ENCODE results near the gene ZNF106.

The ZNF106 gene

DNA sequence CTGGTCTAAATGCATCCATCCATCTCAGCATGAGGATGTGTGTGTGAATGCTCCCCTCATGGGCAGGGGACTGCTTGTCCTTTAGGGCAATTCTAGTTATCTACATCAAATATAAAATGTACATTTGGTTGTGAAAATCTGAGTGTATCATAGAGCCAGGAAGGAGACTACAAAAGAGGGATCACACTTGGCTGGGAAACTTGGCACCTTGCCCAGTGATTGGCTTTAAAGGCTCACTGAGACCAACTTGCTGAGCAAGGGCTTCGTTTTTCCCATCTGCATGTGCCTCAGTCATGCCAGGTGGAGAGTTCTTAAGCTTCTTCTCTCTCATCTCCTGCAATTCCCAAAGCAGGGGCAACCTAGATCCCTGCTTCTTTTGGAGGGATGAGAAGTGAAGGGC lies 126.4 kb downstream of the ZNF106 start:
- Histone ChIP-seq H3K79me2 (ENCODE audit: insufficient read depth, low read length) (no peaks in the 10 kb centered on the region), H3K4me3 (ENCODE audit: insufficient read depth, low read length, poor library complexity, severe bottlenecking) (no peak overlapping the region), H4K20me1 (ENCODE audit: low read depth, low read length) (no peaks in the 10 kb centered on the region), H3F3A (ENCODE audit: insufficient read depth) (no peaks in the 10 kb centered on the region), H3K27me3 (ENCODE audit: low read length) (no peaks in the 10 kb centered on the region), H3K9ac (ENCODE audit: low read length) (no peak overlapping the region), H3K9me2 (replicated peaks; ENCODE audit: insufficient read depth, low read length) (no peaks in the 10 kb centered on the region), H3K4me2 (ENCODE audit: low read depth, low read length, poor library complexity, severe bottlenecking) (no peak overlapping the region), H2AFZ (ENCODE audit: low read depth, low read length, severe bottlenecking) (no peak overlapping the region), H3K27ac (ENCODE audit: low read depth, low read length) (no peak overlapping the region), H3K9me3 (ENCODE audit: insufficient read depth, low read length) (no peaks in the 10 kb centered on the region), H3K36me3 (ENCODE audit: low read length) (no peaks in the 10 kb centered on the region)
- TF ChIP-seq EZH2phosphoT487 (conservative IDR thresholded peaks at IDR 0.05; ENCODE audit: low read length) = no peak
- TF ChIP-seq, protein P1, sequence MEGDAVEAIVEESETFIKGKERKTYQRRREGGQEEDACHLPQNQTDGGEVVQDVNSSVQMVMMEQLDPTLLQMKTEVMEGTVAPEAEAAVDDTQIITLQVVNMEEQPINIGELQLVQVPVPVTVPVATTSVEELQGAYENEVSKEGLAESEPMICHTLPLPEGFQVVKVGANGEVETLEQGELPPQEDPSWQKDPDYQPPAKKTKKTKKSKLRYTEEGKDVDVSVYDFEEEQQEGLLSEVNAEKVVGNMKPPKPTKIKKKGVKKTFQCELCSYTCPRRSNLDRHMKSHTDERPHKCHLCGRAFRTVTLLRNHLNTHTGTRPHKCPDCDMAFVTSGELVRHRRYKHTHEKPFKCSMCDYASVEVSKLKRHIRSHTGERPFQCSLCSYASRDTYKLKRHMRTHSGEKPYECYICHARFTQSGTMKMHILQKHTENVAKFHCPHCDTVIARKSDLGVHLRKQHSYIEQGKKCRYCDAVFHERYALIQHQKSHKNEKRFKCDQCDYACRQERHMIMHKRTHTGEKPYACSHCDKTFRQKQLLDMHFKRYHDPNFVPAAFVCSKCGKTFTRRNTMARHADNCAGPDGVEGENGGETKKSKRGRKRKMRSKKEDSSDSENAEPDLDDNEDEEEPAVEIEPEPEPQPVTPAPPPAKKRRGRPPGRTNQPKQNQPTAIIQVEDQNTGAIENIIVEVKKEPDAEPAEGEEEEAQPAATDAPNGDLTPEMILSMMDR (IDR thresholded peaks at IDR 0.05; ENCODE audit: insufficient read depth, low read length, poor library complexity, severe bottlenecking) = no peak

DNA sequence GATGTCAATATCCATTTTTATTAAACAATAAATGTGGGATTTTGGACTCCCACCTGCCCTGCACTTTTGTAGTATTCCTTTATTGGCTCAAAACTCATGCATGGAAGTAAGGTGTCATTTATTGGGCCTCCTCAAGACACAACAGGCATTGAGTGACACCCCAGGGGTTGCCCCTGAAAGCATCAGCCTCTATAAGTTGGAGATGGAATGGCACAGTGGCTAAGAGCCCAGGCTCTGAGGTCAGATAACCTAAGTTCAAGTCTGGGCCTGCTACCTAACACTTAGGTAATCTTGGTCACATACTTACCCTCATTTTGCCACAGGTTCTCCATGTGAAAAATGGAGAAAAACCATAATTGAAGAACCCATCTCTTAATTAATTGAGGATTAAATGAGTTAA lies 127.0 kb downstream of the ZNF106 start:
- H3K9ac ChIP-seq (ENCODE audit: low read length) = no peak overlapping the region
- H3K4me2 ChIP-seq (ENCODE audit: low read depth, low read length, poor library complexity, severe bottlenecking) = no peak overlapping the region
- H3K9me2 ChIP-seq (replicated peaks; ENCODE audit: insufficient read depth, low read length) = no peaks in the 10 kb centered on the region
- no peaks in the 10 kb centered on the region for H3K27me3 ChIP-seq (ENCODE audit: low read length)
- no peaks in the 10 kb centered on the region for H3K36me3 ChIP-seq (ENCODE audit: low read length)
- no peaks in the 10 kb centered on the region for H3K9me3 ChIP-seq (ENCODE audit: insufficient read depth, low read length)
- H3K79me2 ChIP-seq (ENCODE audit: insufficient read depth, low read length) = no peaks in the 10 kb centered on the region
- TF ChIP-seq, protein P1 (IDR thresholded peaks at IDR 0.05; ENCODE audit: insufficient read depth, low read length, poor library complexity, severe bottlenecking) = no peak
- no peak for TF ChIP-seq EZH2phosphoT487 (conservative IDR thresholded peaks at IDR 0.05; ENCODE audit: low read length)
- no peak overlapping the region for H3K27ac ChIP-seq (ENCODE audit: low read depth, low read length)
- H3F3A ChIP-seq (ENCODE audit: insufficient read depth) = no peaks in the 10 kb centered on the region
- no peak overlapping the region for H2AFZ ChIP-seq (ENCODE audit: low read depth, low read length, severe bottlenecking)
- no peaks in the 10 kb centered on the region for H4K20me1 ChIP-seq (ENCODE audit: low read depth, low read length)
- no peak overlapping the region for H3K4me3 ChIP-seq (ENCODE audit: insufficient read depth, low read length, poor library complexity, severe bottlenecking)

DNA sequence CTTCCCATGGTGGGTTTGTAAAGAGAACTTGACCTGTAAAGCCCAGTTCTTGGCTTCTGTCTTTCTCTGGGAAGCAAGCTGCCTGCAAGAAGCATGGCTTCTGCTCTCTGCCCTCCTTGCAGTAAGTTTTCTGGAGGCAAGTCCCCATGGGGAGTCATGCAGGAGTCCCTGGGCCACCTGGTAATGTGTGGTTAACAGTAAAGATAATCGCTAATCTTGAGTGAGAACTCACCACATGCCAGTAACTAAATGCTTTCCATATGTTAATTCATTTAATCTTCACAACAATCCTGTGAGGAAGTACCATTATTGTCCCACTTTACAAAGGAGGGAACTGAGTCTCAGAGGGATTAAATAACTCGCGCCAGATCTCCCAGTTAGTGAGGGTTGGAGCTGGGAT lies 127.5 kb downstream of the ZNF106 start:
- H3K27ac ChIP-seq (ENCODE audit: low read depth, low read length) = no peak overlapping the region
- H3K4me3 ChIP-seq (ENCODE audit: insufficient read depth, low read length, poor library complexity, severe bottlenecking) = no peak overlapping the region
- no peaks in the 10 kb centered on the region for H4K20me1 ChIP-seq (ENCODE audit: low read depth, low read length)
- H3K36me3 ChIP-seq (ENCODE audit: low read length) = no peaks in the 10 kb centered on the region
- H3F3A ChIP-seq (ENCODE audit: insufficient read depth) = no peaks in the 10 kb centered on the region
- H3K9ac ChIP-seq (ENCODE audit: low read length) = no peak overlapping the region
- H3K9me2 ChIP-seq (replicated peaks; ENCODE audit: insufficient read depth, low read length) = no peaks in the 10 kb centered on the region
- H3K9me3 ChIP-seq (ENCODE audit: insufficient read depth, low read length) = no peaks in the 10 kb centered on the region
- no peaks in the 10 kb centered on the region for H3K27me3 ChIP-seq (ENCODE audit: low read length)
- H3K4me2 ChIP-seq (ENCODE audit: low read depth, low read length, poor library complexity, severe bottlenecking) = no peak overlapping the region
- TF ChIP-seq, protein P1 (IDR thresholded peaks at IDR 0.05; ENCODE audit: insufficient read depth, low read length, poor library complexity, severe bottlenecking) = no peak
- TF ChIP-seq EZH2phosphoT487 (conservative IDR thresholded peaks at IDR 0.05; ENCODE audit: low read length) = no peak
- no peak overlapping the region for H2AFZ ChIP-seq (ENCODE audit: low read depth, low read length, severe bottlenecking)
- H3K79me2 ChIP-seq (ENCODE audit: insufficient read depth, low read length) = no peaks in the 10 kb centered on the region

Data from SU-DHL-6 (cell line).